Stimulated activated naive B cell treated with anti-CD40 and anti-IgM and Interleukin-4, amounts not matched to agents 10 μg/mL and 1 μg/mL and 100 μg/mL, for 72 hours (primary cell): ENCODE measurements around the gene FARS2.

ENCODE experiments used
- ATAC-seq, 2 donors: fragments of 150-1000 bp; cut with Tn5 transposase; replicated peaks; 2 replicates each; pipeline ENCODE4 v1.10.0; 2021; ENCODE audit warnings: moderate library complexity in 1 of 2
- DNase-seq: peaks from one replicate; pipeline ENCODE4 v3.0.0; 2021
- H3K27ac Mint-ChIP-seq: one replicate; pipeline ENCODE4 v1.8.0; 2022; ENCODE audit warnings: mild to moderate bottlenecking, mixed read lengths
- H3K27me3 Mint-ChIP-seq, 2 donors: one replicate each; pipeline ENCODE4 v1.8.0; 2022; ENCODE audit warnings: mixed read lengths in 2 of 2
- H3K36me3 Mint-ChIP-seq, 2 donors: one replicate each; pipeline ENCODE4 v1.8.0; 2022; ENCODE audit warnings: mixed read lengths in 2 of 2, mild to moderate bottlenecking in 1 of 2
- H3K4me1 Mint-ChIP-seq, 2 donors: one replicate each; pipeline ENCODE4 v1.8.0; 2022; ENCODE audit warnings: mixed read lengths in 2 of 2, mild to moderate bottlenecking in 1 of 2
- H3K4me3 Mint-ChIP-seq, 2 donors: one replicate each; pipeline ENCODE4 v1.8.0; 2022; ENCODE audit warnings: mild to moderate bottlenecking in 2 of 2, mixed read lengths in 2 of 2, moderate library complexity in 1 of 2
- H3K9me3 Mint-ChIP-seq, 2 donors: one replicate each; pipeline ENCODE4 v1.8.0; 2022; ENCODE audit warnings: mixed read lengths in 2 of 2, mild to moderate bottlenecking in 1 of 2

The FARS2 gene

GRCh38 chr6:5507131-5507681 is 245.9 kb downstream of the FARS2 start:
- peak; percentile 53 for DNase-seq
- ATAC-seq, result peak; percentile 90 to 93
- H3K27me3 Mint-ChIP-seq, result no peaks in the 10 kb centered on the region
- peak overlapping the region; percentile 99 for H3K27ac Mint-ChIP-seq
- H3K4me1 Mint-ChIP-seq, result peaks cover 24 to 31% of the 10 kb centered on the region in 2 donors
- H3K36me3 Mint-ChIP-seq, result peaks cover 8 to 22% of the 10 kb centered on the region in 2 donors
- peak overlapping the region; percentile 81 to 85 for H3K4me3 Mint-ChIP-seq
- H3K9me3 Mint-ChIP-seq, result no peaks in the 10 kb centered on the region

- H3K4me3 Mint-ChIP-seq, result no peak overlapping the region
- H3K9me3 Mint-ChIP-seq, result no peaks in the 10 kb centered on the region
- H3K4me1 Mint-ChIP-seq, result peaks cover 28 to 31% of the 10 kb centered on the region in 2 donors
- no peaks in the 10 kb centered on the region for H3K27me3 Mint-ChIP-seq
- H3K27ac Mint-ChIP-seq, result no peak overlapping the region
- DNase-seq (no peak), ATAC-seq (no peak)
- H3K36me3 Mint-ChIP-seq, result peaks cover 14 to 28% of the 10 kb centered on the region in 2 donors
Measured at GRCh38 chr6:5509106-5509505, 247.8 kb downstream of the FARS2 start.

GRCh38 chr6:5510331-5511133 is 249.2 kb downstream of the FARS2 start:
- Mint-ChIP-seq H3K9me3 (no peaks in the 10 kb centered on the region), H3K27ac (peak overlapping the region; percentile 65), H3K27me3 (no peaks in the 10 kb centered on the region), H3K4me1 (peaks cover 30 to 36% of the 10 kb centered on the region in 2 donors), H3K4me3 (no peak overlapping the region), H3K36me3 (peaks cover 14 to 28% of the 10 kb centered on the region in 2 donors)
- no peak for ATAC-seq
- no peak for DNase-seq

GRCh38 chr6:5511954-5512353 is 250.6 kb downstream of the FARS2 start:
- H3K9me3 Mint-ChIP-seq, result no peaks in the 10 kb centered on the region
- peaks cover 14 to 31% of the 10 kb centered on the region in 2 donors for H3K36me3 Mint-ChIP-seq
- no peak overlapping the region for H3K4me3 Mint-ChIP-seq
- DNase-seq (no peak), ATAC-seq (no peak)
- H3K27ac Mint-ChIP-seq, result no peak overlapping the region
- H3K4me1 Mint-ChIP-seq, result peaks cover 22 to 24% of the 10 kb centered on the region in 2 donors
- no peaks in the 10 kb centered on the region for H3K27me3 Mint-ChIP-seq

GRCh38 chr6:5512422-5512821 is 251.1 kb downstream of the FARS2 start:
- no peaks in the 10 kb centered on the region for H3K27me3 Mint-ChIP-seq
- H3K36me3 Mint-ChIP-seq, result peaks cover 14 to 31% of the 10 kb centered on the region in 2 donors
- DNase-seq (no peak), ATAC-seq (no peak)
- no peaks in the 10 kb centered on the region for H3K9me3 Mint-ChIP-seq
- no peak overlapping the region for H3K4me3 Mint-ChIP-seq
- no peak overlapping the region for H3K27ac Mint-ChIP-seq
- peaks cover 18 to 20% of the 10 kb centered on the region in 2 donors for H3K4me1 Mint-ChIP-seq

GRCh38 chr6:5513408-5513807 is 252.1 kb downstream of the FARS2 start:
- H3K27me3 Mint-ChIP-seq, result no peaks in the 10 kb centered on the region
- H3K4me3 Mint-ChIP-seq, result no peak overlapping the region
- H3K27ac Mint-ChIP-seq, result no peak overlapping the region
- peaks cover 14 to 30% of the 10 kb centered on the region in 2 donors for H3K36me3 Mint-ChIP-seq
- H3K4me1 Mint-ChIP-seq, result peaks cover 18 to 19% of the 10 kb centered on the region in 2 donors
- no peak for ATAC-seq
- no peak for DNase-seq
- peaks cover 0 to 4% of the 10 kb centered on the region in 2 donors for H3K9me3 Mint-ChIP-seq

- H3K9me3 Mint-ChIP-seq, result peaks cover 0 to 6% of the 10 kb centered on the region in 2 donors
- ATAC-seq (peak in 1 of 2 donors; percentile 16), DNase-seq (no peak)
- H3K4me1 Mint-ChIP-seq, result peaks cover 19 to 21% of the 10 kb centered on the region in 2 donors
- no peak overlapping the region for H3K4me3 Mint-ChIP-seq
- no peaks in the 10 kb centered on the region for H3K27me3 Mint-ChIP-seq
- peaks cover 16 to 31% of the 10 kb centered on the region in 2 donors for H3K36me3 Mint-ChIP-seq
- no peak overlapping the region for H3K27ac Mint-ChIP-seq
Measured at GRCh38 chr6:5514353-5514752, 253.0 kb downstream of the FARS2 start.

- DNase-seq, result no peak
- H3K4me1 Mint-ChIP-seq, result peaks cover 20 to 28% of the 10 kb centered on the region in 2 donors
- no peaks in the 10 kb centered on the region for H3K27me3 Mint-ChIP-seq
- H3K4me3 Mint-ChIP-seq, result no peak overlapping the region
- H3K36me3 Mint-ChIP-seq, result peaks cover 16 to 29% of the 10 kb centered on the region in 2 donors
- H3K27ac Mint-ChIP-seq, result no peak overlapping the region
- H3K9me3 Mint-ChIP-seq, result peaks cover 0 to 6% of the 10 kb centered on the region in 2 donors
- no peak for ATAC-seq
Measured at GRCh38 chr6:5515200-5515599, 253.9 kb downstream of the FARS2 start.

GRCh38 chr6:5516036-5516435 is 254.7 kb downstream of the FARS2 start:
- no peak for ATAC-seq
- Mint-ChIP-seq H3K4me3 (no peak overlapping the region), H3K36me3 (peaks cover 13 to 25% of the 10 kb centered on the region in 2 donors), H3K27me3 (no peaks in the 10 kb centered on the region), H3K4me1 (peaks cover 20 to 28% of the 10 kb centered on the region in 2 donors), H3K9me3 (peaks cover 0 to 6% of the 10 kb centered on the region in 2 donors), H3K27ac (no peak overlapping the region)
- no peak for DNase-seq

GRCh38 chr6:5517796-5518195 is 256.5 kb downstream of the FARS2 start:
- H3K4me3 Mint-ChIP-seq, result peak overlapping the region in 1 of 2 donors; percentile 4
- DNase-seq (peak; percentile 14), ATAC-seq (peak; percentile 82 to 86)
- H3K27ac Mint-ChIP-seq, result no peak overlapping the region
- H3K4me1 Mint-ChIP-seq, result peaks cover 20 to 35% of the 10 kb centered on the region in 2 donors
- H3K36me3 Mint-ChIP-seq, result peaks cover 9 to 16% of the 10 kb centered on the region in 2 donors
- H3K9me3 Mint-ChIP-seq, result peaks cover 0 to 6% of the 10 kb centered on the region in 2 donors
- no peaks in the 10 kb centered on the region for H3K27me3 Mint-ChIP-seq

- DNase-seq, result no peak
- Mint-ChIP-seq H3K9me3 (peaks cover 0 to 6% of the 10 kb centered on the region in 2 donors), H3K36me3 (peaks cover 11 to 12% of the 10 kb centered on the region in 2 donors), H3K4me3 (peak overlapping the region; percentile 7 to 22), H3K27ac (peak overlapping the region; percentile 89), H3K4me1 (peaks cover 18 to 37% of the 10 kb centered on the region in 2 donors), H3K27me3 (no peaks in the 10 kb centered on the region)
- peak; percentile 62 to 64 for ATAC-seq
Measured at GRCh38 chr6:5518936-5519491, 257.7 kb downstream of the FARS2 start.

- H3K36me3 Mint-ChIP-seq, result peaks cover 11 to 12% of the 10 kb centered on the region in 2 donors
- H3K4me3 Mint-ChIP-seq, result no peak overlapping the region
- ATAC-seq, result no peak
- no peak for DNase-seq
- no peaks in the 10 kb centered on the region for H3K27me3 Mint-ChIP-seq
- H3K9me3 Mint-ChIP-seq, result peaks cover 0 to 6% of the 10 kb centered on the region in 2 donors
- H3K27ac Mint-ChIP-seq, result no peak overlapping the region
- H3K4me1 Mint-ChIP-seq, result peaks cover 21 to 43% of the 10 kb centered on the region in 2 donors
Measured at GRCh38 chr6:5520796-5521195, 259.5 kb downstream of the FARS2 start.

- Mint-ChIP-seq H3K4me3 (no peak overlapping the region), H3K27ac (no peak overlapping the region), H3K4me1 (peaks cover 21 to 43% of the 10 kb centered on the region in 2 donors), H3K36me3 (peaks cover 11 to 13% of the 10 kb centered on the region in 2 donors), H3K27me3 (no peaks in the 10 kb centered on the region), H3K9me3 (peaks cover 0 to 6% of the 10 kb centered on the region in 2 donors)
- ATAC-seq, result no peak
- DNase-seq, result no peak
Measured at GRCh38 chr6:5521322-5521721, 260.0 kb downstream of the FARS2 start.

- peaks cover 11 to 13% of the 10 kb centered on the region in 2 donors for H3K36me3 Mint-ChIP-seq
- peaks cover 0 to 6% of the 10 kb centered on the region in 2 donors for H3K9me3 Mint-ChIP-seq
- H3K27ac Mint-ChIP-seq, result no peak overlapping the region
- H3K4me1 Mint-ChIP-seq, result peaks cover 20 to 43% of the 10 kb centered on the region in 2 donors
- no peak for DNase-seq
- no peak for ATAC-seq
- H3K4me3 Mint-ChIP-seq, result no peak overlapping the region
- H3K27me3 Mint-ChIP-seq, result no peaks in the 10 kb centered on the region
Measured at GRCh38 chr6:5522147-5522546, 260.8 kb downstream of the FARS2 start.
